ENCODE data around the gene LSM11.

LSM11 gene

GRCh38 chr5:157709346-157709745, 34.2 kb upstream of the LSM11 start:
- no peak for TF ChIP-seq CTCF (IDR thresholded peaks at IDR 0.05)
- Histone ChIP-seq H3K4me2 (ENCODE audit: low read length) (no peak overlapping the region), H3K36me3 (ENCODE audit: control insufficient read depth, insufficient read depth, low read length) (no peaks in the 10 kb centered on the region), H3K27me3 (ENCODE audit: control insufficient read depth, insufficient read depth, low read length) (no peaks in the 10 kb centered on the region), H3K27ac (no peak overlapping the region), H3K4me3 (ENCODE audit: low read depth, low read length) (no peak overlapping the region), H3K79me2 (no peaks in the 10 kb centered on the region), H3K4me1 (no peaks in the 10 kb centered on the region), H2AFZ (no peak overlapping the region), H3K9me3 (ENCODE audit: control insufficient read depth, low read length) (no peaks in the 10 kb centered on the region), H3K9ac (no peak overlapping the region)

- H3K4me3 ChIP-seq (ENCODE audit: low read depth, low read length) = no peak overlapping the region
- no peak overlapping the region for H3K27ac ChIP-seq
- TF ChIP-seq CTCF (IDR thresholded peaks at IDR 0.05) = no peak
- H3K4me1 ChIP-seq = no peaks in the 10 kb centered on the region
- no peak overlapping the region for H2AFZ ChIP-seq
- no peaks in the 10 kb centered on the region for H3K36me3 ChIP-seq (ENCODE audit: control insufficient read depth, insufficient read depth, low read length)
- H3K79me2 ChIP-seq = no peaks in the 10 kb centered on the region
- H3K4me2 ChIP-seq (ENCODE audit: low read length) = no peak overlapping the region
- H3K27me3 ChIP-seq (ENCODE audit: control insufficient read depth, insufficient read depth, low read length) = no peaks in the 10 kb centered on the region
- no peak overlapping the region for H3K9ac ChIP-seq
- H3K9me3 ChIP-seq (ENCODE audit: control insufficient read depth, low read length) = no peaks in the 10 kb centered on the region
Measured at GRCh38 chr5:157710431-157710830, 33.1 kb upstream of the LSM11 start.

GRCh38 chr5:157710882-157711281, 32.6 kb upstream of the LSM11 start:
- H3K4me3 ChIP-seq (ENCODE audit: low read depth, low read length) = no peak overlapping the region
- no peak overlapping the region for H2AFZ ChIP-seq
- H3K36me3 ChIP-seq (ENCODE audit: control insufficient read depth, insufficient read depth, low read length) = no peaks in the 10 kb centered on the region
- no peak overlapping the region for H3K27ac ChIP-seq
- H3K79me2 ChIP-seq = no peaks in the 10 kb centered on the region
- H3K4me1 ChIP-seq = no peaks in the 10 kb centered on the region
- H3K27me3 ChIP-seq (ENCODE audit: control insufficient read depth, insufficient read depth, low read length) = no peaks in the 10 kb centered on the region
- no peak overlapping the region for H3K9ac ChIP-seq
- TF ChIP-seq CTCF (IDR thresholded peaks at IDR 0.05) = no peak
- H3K9me3 ChIP-seq (ENCODE audit: control insufficient read depth, low read length) = no peaks in the 10 kb centered on the region
- no peak overlapping the region for H3K4me2 ChIP-seq (ENCODE audit: low read length)

- no peak for TF ChIP-seq CTCF (IDR thresholded peaks at IDR 0.05)
- H3K4me3 ChIP-seq (ENCODE audit: low read depth, low read length) = no peak overlapping the region
- H3K36me3 ChIP-seq (ENCODE audit: control insufficient read depth, insufficient read depth, low read length) = no peaks in the 10 kb centered on the region
- H3K9ac ChIP-seq = no peak overlapping the region
- no peaks in the 10 kb centered on the region for H3K4me1 ChIP-seq
- H3K27ac ChIP-seq = no peak overlapping the region
- H3K79me2 ChIP-seq = no peaks in the 10 kb centered on the region
- no peaks in the 10 kb centered on the region for H3K9me3 ChIP-seq (ENCODE audit: control insufficient read depth, low read length)
- H2AFZ ChIP-seq = no peak overlapping the region
- H3K4me2 ChIP-seq (ENCODE audit: low read length) = no peak overlapping the region
- no peaks in the 10 kb centered on the region for H3K27me3 ChIP-seq (ENCODE audit: control insufficient read depth, insufficient read depth, low read length)
Measured at GRCh38 chr5:157713830-157714595, 29.5 kb upstream of the LSM11 start.

- no peaks in the 10 kb centered on the region for H3K27me3 ChIP-seq (ENCODE audit: control insufficient read depth, insufficient read depth, low read length)
- no peak overlapping the region for H3K27ac ChIP-seq
- H2AFZ ChIP-seq = no peak overlapping the region
- H3K9me3 ChIP-seq (ENCODE audit: control insufficient read depth, low read length) = no peaks in the 10 kb centered on the region
- H3K79me2 ChIP-seq = no peaks in the 10 kb centered on the region
- no peaks in the 10 kb centered on the region for H3K36me3 ChIP-seq (ENCODE audit: control insufficient read depth, insufficient read depth, low read length)
- no peak overlapping the region for H3K4me3 ChIP-seq (ENCODE audit: low read depth, low read length)
- H3K9ac ChIP-seq = no peak overlapping the region
- TF ChIP-seq CTCF (IDR thresholded peaks at IDR 0.05) = no peak
- no peak overlapping the region for H3K4me2 ChIP-seq (ENCODE audit: low read length)
- no peaks in the 10 kb centered on the region for H3K4me1 ChIP-seq
Measured at GRCh38 chr5:157714596-157714864, 29.0 kb upstream of the LSM11 start.

All from parathyroid adenoma (tissue), 2 donors.